HG02973 (cell line): ENCODE data around the gene ATP5PD.
A peak's percentile ranks its signal among the peaks of the same experiment; 100 is the strongest.

Experiments
- ATAC-seq: cut with Tn5 transposase; IDR thresholded peaks from one replicate; pipeline ENCODE4 v1.9.1; 2021; ENCODE audit warnings: moderate library complexity; ENCODE audit not compliant: unreplicated experiment

ATP5PD gene

GRCh38 chr17:75046407-75047289 is at the start of gene ATP5PD, which contains the start of gene KCTD2:
TSS of gene ATP5PD (minus strand) at chr17:75046969. CDS start at chr17:75042650, 4,319 bp downstream.
TSS of gene KCTD2 (plus strand) at chr17:75047225. CDS start at chr17:75047251, 26 bp downstream.
- peak; percentile 89 for ATAC-seq

GRCh38 chr17:75096082-75096625 is 49.4 kb upstream of the ATP5PD start:
- ATAC-seq, result no peak

- no peak for ATAC-seq
Observed at GRCh38 chr17:75094871-75095399, 48.2 kb upstream of the ATP5PD start.

GRCh38 chr17:75093548-75094158 is 46.9 kb upstream of the ATP5PD start:
- no peak for ATAC-seq

- ATAC-seq, result no peak
Observed at GRCh38 chr17:75091855-75092327, 45.1 kb upstream of the ATP5PD start.

- ATAC-seq, result no peak
Observed at GRCh38 chr17:75090871-75091854, 44.4 kb upstream of the ATP5PD start.

- no peak for ATAC-seq
Observed at GRCh38 chr17:75088465-75089417, 42.0 kb upstream of the ATP5PD start.

- peak; percentile 45 for ATAC-seq
Observed at GRCh38 chr17:75087558-75088453, 41.0 kb upstream of the ATP5PD start, which contains the start of gene SLC16A5. TSS of gene SLC16A5 (plus strand) at chr17:75087954. CDS start at chr17:75093637, 5,683 bp downstream.

- ATAC-seq, result no peak
Observed at GRCh38 chr17:75087182-75087557, 40.4 kb upstream of the ATP5PD start.

GRCh38 chr17:75086496-75087181 is 39.9 kb upstream of the ATP5PD start:
- no peak for ATAC-seq

- ATAC-seq, result no peak
Observed at GRCh38 chr17:75084039-75084660, 37.4 kb upstream of the ATP5PD start.

- ATAC-seq, result no peak
Observed at GRCh38 chr17:75082683-75083082, 35.9 kb upstream of the ATP5PD start.

- ATAC-seq, result no peak
Observed at GRCh38 chr17:75081611-75082540, 35.1 kb upstream of the ATP5PD start.

GRCh38 chr17:75079023-75079373 is 32.2 kb upstream of the ATP5PD start:
- no peak for ATAC-seq

- peak; percentile 40 for ATAC-seq
Observed at GRCh38 chr17:75078284-75079022, 31.7 kb upstream of the ATP5PD start.
